GM21737 (cell line): ENCODE data around the gene PHLDB3.
"Not testable (repeated sequence)": the region's sequence is repeated elsewhere in the genome, so short reads cannot be mapped to it uniquely, and the experiment has no call there.

Experiments
- ATAC-seq: cut with Tn5 transposase; IDR thresholded peaks from one replicate; pipeline ENCODE4 v1.9.1; 2021; ENCODE audit warnings: mild to moderate bottlenecking, moderate library complexity; ENCODE audit not compliant: unreplicated experiment

PHLDB3 gene

DNA sequence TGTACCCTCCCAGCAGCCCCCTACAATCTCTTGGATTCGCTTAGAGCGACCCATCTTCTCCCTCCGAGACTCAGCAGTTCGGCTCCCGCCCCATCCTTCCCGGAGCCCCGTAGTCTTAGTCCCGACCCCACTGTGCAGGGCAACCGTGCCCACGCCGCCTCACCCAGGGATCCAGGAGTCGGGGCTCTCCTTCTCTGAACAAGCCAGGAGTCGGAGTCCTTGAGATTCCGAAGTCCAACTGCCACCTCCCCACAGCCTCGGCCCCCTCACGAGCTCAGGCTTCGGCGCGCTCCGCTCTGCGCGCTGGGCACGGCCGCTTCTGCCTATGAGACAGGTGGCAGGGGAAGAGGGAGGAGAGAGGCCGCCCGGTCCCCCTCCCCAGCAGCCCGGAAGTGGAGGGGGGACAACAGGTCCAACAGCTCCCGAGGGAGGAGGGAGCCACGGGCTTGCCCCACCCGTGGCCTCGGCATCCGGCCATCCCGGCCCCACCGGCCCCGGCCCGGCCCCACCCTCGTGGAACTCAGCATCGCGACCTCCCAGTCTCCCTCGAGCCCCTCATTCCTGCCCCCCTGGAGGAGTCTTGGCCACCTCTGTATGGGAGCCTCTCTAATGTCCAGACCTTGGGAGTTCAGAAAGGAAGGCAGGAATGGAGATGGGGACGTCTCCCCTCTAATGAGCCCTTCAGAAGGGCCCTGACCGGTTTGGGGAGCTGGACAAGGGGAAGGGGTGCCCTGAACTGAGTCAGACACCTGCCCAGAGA, at the start of gene PHLDB3:
Gene PHLDB3, minus strand, starts transcription at position 321 of the 760 bp plus-strand sequence. CDS start 628 bp downstream, outside the sequence.
- ATAC-seq: peak; percentile 17

DNA sequence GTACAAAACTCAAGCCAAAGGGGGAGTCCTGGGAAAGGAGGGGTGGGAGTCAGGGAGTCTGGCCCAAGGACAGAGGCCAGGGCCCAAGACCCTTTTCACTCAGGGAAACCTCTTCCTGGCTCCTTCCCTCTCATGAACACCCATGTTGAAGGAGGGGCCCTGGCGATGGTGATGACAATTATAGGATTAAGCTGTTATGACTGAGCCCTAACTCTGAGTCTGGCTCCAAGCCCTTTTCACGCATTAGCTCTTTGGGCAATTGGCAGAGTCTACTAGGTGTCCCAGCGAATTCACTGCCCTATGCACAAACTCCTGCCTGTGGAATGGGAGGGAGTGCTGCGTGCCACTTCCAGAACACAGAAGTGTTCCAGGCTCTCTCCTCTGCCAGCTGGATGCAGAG, 49.1 kb upstream of the PHLDB3 start:
- ATAC-seq: no peak

DNA sequence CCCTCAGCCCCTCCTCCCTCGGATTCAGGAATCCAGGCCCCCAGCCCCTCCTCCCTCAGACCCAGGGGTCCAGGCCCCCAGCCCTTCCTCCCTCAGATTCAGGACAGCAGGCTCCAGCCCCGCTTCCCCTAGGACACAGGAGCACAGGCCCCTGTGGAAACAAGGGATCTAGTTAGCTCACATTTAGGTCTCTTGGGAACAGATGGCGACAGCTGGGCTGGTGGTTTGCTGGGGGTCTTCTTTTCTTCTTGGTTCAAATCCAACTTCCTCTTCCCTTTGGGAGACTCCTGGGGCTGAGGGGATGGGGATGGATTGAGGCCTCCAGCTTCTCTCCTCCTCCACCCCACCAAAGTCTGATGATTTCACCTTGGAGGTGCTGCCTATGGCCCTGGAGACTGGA, 48.1 kb upstream of the PHLDB3 start:
- no peak for ATAC-seq

DNA sequence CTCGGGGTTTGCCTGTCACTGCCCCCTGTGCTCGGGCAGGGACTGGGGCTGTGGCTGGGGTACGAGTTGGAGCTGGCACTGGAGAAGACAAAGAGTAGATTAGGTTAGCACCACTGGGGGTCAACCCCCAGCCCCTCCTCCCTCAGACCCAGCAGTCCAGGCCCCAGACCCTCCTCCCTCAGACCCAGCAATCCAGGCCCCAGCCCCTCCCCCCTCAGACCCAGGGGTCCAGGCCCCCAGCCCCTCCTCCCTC, 47.6 kb upstream of the PHLDB3 start:
- ATAC-seq: no peak

DNA sequence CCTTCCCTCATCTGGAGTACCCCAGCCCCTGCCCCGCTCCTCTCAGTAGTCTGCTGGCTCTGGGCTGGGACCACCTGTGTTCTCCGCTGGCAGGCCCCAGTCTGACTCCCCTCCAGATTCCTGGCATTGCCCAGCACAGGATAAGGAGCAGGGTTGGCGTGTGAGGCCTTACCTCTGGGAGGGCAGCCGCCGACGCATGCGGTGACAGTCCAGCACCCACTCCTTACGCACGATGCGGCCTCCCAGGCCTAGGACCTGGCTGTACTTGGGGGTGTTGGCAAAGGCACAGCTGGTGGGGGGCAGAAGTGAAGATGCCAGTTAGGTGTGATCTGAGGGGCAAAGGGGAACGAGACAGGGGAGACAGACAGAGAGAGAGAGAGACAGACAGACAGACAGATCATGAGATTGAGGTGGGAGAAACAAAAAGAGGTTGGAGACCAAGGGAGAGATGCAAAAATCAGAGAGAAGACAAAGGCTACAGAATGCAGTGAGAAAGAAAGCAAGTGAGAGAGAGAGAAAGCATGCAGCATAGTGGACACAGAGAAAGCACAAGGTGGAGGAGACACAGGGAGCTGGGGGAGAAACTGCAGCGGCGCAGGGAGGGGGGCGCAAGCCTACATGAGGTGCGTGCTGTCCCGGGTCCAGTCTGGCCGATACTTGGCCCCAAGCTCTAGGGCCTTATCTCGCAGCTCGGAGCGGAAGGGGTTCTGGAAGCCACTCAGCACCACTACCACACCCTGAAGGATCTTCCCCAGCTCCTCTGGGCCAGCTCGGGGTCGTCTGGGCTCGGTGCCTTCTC, 47.1 kb upstream of the PHLDB3 start:
- no peak for ATAC-seq

DNA sequence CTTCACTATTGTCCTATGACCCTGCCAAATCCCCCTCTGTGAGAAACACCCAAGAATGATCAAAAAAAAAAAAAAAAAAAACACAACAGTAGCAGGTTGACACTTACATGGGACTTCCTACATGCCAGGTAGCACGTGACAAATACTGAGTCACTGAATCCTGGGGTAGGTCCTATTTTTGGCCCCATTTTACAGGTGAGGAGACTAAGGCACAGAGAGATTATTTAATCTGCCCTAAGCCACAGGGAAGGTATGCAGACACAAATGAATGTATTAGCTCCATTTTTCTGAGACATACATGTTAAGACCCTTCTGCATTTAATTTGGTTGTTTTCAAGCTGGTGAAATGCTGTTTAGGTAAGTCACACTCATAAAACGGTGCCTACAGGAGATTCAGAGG, 44.2 kb upstream of the PHLDB3 start:
- ATAC-seq: no peak

DNA sequence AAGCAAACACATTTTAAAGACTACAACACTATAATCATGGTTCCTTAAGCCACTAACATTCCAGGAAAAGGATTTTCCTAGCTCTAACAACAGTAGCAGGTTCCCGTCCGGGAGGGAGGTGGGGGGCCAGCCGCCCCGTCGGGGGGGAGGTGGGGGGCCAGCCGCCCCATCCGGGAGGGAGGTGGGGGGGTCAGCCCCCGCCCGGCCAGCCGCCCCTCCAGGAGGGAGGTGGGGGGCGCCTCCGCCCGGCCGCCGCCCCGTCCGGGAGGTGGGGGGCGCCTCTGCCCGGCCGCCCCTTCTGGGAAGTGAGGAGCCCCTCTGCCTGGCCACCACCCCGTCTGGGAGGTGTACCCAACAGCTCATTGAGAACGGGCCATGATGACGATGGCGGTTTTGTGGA, 43.4 kb upstream of the PHLDB3 start:
- ATAC-seq: not testable (repeated sequence)

DNA sequence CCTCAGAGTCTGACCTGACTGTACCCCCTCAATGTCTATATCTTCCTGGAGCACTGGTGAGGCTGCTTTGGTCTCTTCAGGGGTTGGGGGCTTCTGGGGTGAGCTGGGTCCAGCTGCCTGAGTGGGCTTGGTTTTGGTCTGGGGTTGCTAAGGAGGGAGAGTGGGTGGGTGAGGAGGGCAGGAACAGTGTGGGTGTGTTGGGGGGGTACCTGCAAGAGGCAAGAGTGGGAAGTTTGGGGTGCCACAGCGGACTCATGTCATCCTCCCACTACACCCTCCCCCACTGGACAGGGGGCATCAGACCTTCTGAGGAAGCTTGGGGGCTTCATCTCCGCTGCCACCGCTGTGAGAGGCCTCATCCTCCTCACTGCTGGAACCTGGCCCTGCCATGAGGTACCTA, 42.0 kb upstream of the PHLDB3 start:
- ATAC-seq: no peak

DNA sequence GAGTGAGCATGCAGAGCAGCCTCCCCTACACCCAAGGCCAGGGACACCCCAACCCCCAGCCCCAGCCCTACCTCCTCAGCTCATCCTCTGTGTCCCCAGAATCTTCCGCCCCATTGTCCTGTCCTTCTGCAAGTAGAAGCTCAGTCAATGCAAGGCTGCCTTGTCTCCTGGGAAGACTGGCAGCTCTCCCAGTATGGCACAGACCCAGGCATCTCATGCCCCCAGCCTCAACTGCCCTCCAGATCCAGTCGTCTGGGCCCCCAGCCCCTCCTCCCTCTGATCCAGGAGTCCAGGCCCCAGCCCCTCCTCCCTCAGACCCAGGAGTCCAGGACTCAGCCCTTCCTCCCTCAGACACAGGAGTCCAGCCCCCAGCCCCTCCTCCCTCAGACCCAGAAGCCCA, 41.4 kb upstream of the PHLDB3 start:
- ATAC-seq: no peak

DNA sequence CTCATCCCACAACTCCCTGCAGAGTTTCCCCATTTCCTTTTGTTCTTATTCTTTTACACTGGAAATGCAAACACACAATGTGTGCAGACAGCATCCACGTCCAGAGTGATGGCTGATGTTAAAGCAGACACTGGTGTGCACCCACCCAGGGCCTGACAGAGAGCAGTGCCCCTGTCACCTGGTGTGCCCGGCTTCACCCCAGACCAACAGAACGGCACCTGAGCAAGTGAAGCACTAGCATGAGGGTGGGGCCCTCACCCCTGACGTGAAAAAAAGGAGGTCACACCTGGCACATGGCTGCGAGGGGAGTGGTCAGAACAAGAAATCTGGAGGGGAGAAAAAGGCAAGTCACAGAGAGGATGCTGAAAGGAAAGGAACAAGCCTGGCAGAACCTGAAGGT, 40.7 kb upstream of the PHLDB3 start:
- no peak for ATAC-seq

DNA sequence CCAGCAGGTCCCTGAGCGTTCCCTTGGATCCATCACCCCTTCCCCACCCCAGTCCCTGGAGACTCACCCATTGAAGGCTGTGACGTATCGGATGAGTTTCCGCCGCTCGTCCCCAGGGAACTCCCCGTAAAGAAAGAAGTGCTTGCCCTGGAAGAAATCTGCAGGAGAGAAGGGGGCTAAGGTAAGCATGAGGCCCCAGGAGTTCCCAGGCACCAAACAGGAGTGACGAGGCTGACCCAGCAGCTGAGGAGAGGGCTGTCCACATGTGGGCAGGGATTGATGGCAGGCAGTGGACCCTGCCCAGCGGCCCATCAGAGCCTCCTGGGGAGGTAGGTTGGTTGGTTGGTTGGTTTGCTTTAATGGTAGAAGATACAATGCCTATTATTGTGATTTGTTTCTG, 39.5 kb upstream of the PHLDB3 start:
- no peak for ATAC-seq

DNA sequence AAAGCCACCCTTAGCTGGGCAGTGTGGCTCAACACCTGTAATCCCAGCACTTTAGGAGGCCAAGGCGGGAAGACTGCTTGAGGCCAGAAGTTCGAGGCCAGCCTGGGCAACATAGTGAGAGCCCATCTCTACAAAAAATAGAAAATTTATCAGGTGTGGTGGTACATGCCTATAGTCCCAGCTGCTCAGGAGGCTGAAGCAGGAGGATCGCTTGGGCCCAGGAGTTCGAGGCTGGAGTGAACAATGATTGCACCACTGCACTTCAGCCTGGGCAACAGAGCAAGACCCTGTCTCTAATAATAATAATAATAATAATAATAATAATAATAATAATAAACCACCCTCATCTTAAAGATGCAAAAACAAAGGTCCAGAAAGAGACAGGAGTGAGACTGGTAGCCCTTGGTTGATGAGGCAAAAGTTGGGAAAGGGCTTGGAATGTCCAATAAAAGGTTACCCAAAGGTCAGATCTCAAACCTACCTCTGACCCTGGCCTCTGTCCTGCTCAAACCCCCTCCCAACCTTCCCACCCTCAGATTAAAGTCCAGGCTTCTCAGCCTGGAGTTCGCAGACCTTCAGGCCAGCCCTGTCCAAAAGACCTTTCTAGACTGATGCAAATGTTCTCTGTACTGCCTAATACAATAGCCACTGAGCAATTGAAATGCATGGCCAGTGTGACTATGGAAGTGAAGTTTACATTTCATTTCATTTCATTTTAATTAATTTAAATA, 37.5 kb upstream of the PHLDB3 start:
- no peak for ATAC-seq

DNA sequence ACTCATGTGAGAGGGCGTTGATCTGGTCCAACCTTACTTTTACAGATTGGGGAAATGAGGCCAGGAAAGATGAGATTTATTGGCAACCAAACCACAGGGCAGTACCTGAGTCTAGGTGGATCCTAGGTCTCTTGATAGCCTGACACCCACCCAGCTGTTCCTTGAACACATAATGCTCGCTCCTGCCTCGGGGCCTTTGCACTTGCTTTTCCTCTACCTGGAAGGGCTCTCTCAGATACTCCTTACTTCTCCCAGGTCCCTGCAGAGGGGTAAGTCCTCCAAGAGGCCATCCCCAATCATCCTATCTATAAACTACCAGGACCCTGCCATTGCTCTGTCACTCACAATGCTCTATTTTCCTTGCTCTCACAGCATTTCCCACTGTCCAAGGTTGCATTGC, 35.8 kb upstream of the PHLDB3 start:
- no peak for ATAC-seq

DNA sequence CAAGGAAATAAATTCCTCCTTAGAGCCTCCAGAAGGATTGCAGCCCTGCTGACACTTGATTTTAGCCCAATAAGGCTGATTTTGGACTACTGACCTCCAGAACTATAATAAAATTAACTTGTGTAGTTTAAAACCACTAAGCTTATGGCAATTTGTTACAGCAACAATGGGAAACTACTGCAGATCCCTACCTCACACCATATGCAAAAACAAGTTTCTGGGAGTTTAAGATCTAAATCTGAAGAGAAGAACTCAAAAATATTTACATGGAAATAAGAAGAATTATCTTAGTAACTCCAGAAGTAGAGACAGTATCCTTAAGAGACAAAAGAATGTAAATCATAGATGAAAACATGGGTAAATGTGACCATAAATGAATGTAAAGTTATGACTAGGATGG, 34.4 kb upstream of the PHLDB3 start:
- no peak for ATAC-seq

DNA sequence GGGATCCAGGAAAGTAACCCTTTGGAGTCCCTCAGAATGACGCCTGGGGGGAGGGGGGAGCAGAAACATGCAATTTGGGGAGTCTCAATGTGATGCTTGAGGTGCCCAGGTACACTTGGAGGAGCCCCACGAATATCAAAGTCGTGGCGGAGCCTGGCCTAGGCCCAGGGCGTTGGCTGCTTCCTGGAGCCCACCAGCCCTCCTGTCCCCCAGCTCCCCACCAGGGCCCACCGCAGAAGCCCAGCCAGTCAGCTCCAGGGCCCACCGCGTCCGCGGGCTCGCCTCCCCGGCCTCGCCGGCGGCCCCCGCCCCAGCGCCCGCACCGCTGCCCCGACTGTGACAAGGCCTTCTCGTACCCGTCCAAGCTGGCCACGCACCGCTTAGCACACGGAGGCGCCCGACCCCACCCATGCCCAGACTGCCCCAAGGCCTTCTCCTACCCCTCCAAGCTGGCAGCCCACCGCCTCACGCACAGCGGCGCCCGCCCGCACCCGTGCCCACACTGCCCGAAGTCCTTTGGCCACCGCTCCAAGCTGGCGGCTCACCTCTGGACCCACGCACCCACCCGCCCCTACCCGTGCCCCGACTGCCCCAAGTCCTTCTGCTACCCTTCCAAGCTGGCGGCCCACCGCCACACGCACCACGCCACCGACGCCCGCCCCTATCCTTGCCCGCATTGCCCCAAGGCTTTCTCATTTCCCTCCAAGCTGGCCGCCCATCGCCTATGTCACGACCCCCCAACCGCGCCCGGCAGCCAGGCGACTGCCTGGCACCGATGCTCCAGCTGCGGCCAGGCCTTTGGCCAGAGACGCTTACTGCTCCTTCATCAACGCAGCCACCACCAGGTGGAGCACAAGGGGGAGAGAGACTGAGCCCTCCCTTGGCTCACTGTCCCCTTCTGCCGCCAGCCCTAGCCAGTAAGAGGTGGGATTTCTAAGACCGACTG, 30.5 kb upstream of the PHLDB3 start:
- no peak for ATAC-seq

DNA sequence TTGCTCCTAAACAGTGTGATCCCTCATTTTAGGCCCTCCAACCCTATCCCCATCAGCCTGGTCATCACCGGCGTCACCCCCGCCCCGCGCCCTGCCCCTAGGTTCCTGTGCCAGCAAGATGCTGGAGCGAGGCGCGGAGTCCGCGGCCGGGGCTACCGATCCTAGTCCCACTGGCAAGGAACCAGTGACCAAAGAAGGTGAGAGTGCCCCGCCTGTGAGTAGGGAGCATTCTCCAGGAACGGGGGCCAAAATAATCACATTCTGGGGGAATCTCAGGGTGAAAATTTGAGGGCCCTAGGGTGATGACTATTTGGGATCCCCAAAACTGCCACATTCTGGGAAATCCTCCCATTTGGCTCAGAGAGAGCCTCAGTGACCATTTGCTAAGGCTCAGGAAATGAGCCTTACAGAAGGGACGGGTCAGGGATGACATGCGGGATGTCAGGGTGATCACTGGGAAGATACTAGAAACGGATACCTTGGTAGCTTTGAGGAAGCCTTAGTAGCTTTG, 29.8 kb upstream of the PHLDB3 start:
- peak; percentile 3 for ATAC-seq

DNA sequence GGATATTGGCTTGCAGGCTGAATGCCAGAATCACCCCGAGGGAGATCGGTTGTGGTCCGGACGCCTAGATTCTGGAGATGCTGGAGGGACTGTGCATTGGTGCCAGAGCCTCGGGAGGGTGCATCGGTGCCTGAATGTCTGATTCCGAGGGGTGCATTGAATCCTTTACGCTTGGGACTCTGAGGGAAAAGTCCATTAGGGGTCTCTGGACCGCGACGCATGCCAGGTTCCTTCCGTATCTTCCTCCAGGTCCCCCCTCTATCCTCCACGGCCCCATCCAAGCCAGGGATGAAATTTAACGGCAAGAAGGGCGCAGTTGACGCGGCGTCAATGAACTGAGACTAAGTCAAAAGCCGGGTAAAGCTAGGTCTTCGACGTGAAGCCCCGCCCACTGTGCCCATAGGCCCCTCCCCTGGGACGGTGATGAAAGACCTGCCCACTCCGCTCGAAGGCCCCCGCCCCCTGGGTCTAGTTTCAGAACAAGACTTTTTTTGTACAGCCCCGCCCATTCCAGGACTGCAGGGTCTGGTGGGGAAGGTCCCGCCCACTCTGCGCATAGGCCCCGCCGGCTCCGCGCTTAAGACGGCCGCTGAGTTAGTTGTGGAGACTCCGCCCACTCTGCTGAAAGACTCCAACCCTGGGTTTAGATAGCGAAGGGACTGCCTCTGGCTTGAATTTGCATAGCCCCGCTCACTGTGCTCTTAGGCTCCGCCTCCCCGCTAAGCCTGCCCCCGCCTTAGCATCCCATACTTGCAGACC, 29.2 kb upstream of the PHLDB3 start:
- ATAC-seq: peak; percentile 55

DNA sequence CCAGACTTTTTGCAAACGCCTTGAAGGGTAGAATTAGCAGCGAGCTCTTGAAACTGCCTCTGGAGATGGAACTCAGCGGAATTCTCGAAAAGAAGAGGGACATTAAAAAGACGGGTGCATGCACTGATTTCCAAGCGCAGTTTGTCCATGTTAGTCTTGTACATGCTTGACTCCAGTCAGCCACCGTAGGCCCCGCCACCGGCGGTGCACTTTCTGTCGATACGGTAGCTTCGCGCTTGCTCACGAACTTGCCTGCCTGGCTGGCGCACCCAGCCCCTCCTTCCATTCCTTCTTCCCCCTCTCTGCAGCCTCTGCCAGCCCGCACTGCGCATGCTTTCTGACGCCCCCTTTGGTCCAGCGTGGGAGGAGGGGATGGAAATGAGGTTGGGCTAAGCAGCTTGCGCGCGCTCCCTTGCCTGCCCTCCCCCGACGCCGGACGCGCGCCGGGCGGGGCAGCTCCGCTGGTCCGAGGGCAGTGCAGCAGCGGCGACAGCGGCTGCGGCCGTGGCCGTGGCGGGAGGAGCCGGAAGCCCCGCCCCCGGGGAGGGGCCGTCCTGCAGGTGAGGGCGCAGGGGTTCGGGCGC, 28.5 kb upstream of the PHLDB3 start, which contains the start of gene ZNF575:
Gene ZNF575, plus strand, starts transcription at position 227 of the 584 bp plus-strand sequence. CDS start 1,235 bp downstream, outside the sequence.
- ATAC-seq: peak; percentile 50

DNA sequence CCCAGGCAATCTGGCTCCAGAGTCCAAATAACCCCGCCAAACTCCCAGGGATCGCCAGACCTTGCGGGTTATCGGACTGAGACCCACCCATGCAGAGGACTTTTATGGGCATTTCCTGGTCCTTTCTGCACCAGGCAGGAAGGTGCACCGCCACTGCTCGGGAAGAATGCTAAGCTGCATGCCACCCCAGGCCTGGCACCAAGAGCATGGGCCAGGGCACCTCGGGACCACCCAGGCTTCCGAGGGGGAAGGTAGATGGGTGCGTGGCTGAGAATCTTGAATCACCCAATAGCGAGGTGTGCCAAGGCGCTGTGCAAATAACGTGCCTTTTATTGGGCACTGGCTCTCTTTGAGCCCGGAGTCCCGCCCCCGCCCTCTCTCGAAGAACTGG, 28.0 kb upstream of the PHLDB3 start:
- no peak for ATAC-seq
